HEK293 (cell line): ENCODE data around the gene AKT1.
A peak's percentile ranks its signal among the peaks of the same experiment; 100 is the strongest.

Experiments
- BCL11A ChIP-seq: fragments of 450-650 bp; formaldehyde crosslinking; IDR thresholded peaks from 2 replicates; pipeline ENCODE4 v1.5.1; 2016; ENCODE audit warnings: low read depth, missing biosample characterization, missing genetic modification characterization
- FEZF1 ChIP-seq: fragments of 450-650 bp; formaldehyde crosslinking; IDR thresholded peaks from 2 replicates; pipeline ENCODE4 v1.5.1; 2016; ENCODE audit warnings: missing biosample characterization, missing genetic modification characterization
- GLI4 ChIP-seq: fragments of 450-650 bp; formaldehyde crosslinking; IDR thresholded peaks from 2 replicates; pipeline ENCODE4 v1.5.1; 2016; ENCODE audit warnings: missing biosample characterization, missing genetic modification characterization
- KLF1 ChIP-seq: fragments of 450-650 bp; formaldehyde crosslinking; IDR thresholded peaks from 2 replicates; pipeline ENCODE4 v1.5.1; 2016; ENCODE audit warnings: missing biosample characterization, missing genetic modification characterization
- KLF10 ChIP-seq: fragments of 450-650 bp; IDR thresholded peaks from 2 replicates; pipeline ENCODE4 v1.5.1; 2018; ENCODE audit warnings: missing biosample characterization, mild to moderate bottlenecking, missing genetic modification characterization
- KLF8 ChIP-seq: fragments of 450-650 bp; formaldehyde crosslinking; IDR thresholded peaks from 2 replicates; pipeline ENCODE4 v1.5.1; 2016; ENCODE audit warnings: missing biosample characterization, missing genetic modification characterization
- PRDM4 ChIP-seq: fragments of 450-650 bp; formaldehyde crosslinking; IDR thresholded peaks from 2 replicates; pipeline ENCODE4 v1.5.1; 2017; ENCODE audit warnings: missing biosample characterization, missing genetic modification characterization
- PRDM6 ChIP-seq: fragments of 450-650 bp; formaldehyde crosslinking; IDR thresholded peaks from 2 replicates; pipeline ENCODE4 v1.5.1; 2017; ENCODE audit warnings: missing biosample characterization, missing genetic modification characterization
- SETDB1 ChIP-seq: IDR thresholded peaks from one replicate; pipeline ENCODE4 v1.6.1; 2017; ENCODE audit warnings: mild to moderate bottlenecking, low read length, moderate library complexity, mixed read lengths; ENCODE audit not compliant: insufficient read length
- ZBTB48 ChIP-seq: fragments of 450-650 bp; formaldehyde crosslinking; IDR thresholded peaks from 2 replicates; pipeline ENCODE4 v1.5.1; 2016; ENCODE audit warnings: missing biosample characterization, missing genetic modification characterization
- ZBTB49 ChIP-seq: fragments of 450-650 bp; formaldehyde crosslinking; IDR thresholded peaks from 2 replicates; pipeline ENCODE4 v1.5.1; 2016; ENCODE audit warnings: missing biosample characterization, missing genetic modification characterization, low read depth
- ZFP3 ChIP-seq: fragments of 450-650 bp; formaldehyde crosslinking; IDR thresholded peaks from 2 replicates; pipeline ENCODE4 v1.5.1; 2016; ENCODE audit warnings: low read depth, missing biosample characterization, missing genetic modification characterization
- ZIC2 ChIP-seq: fragments of 450-650 bp; formaldehyde crosslinking; IDR thresholded peaks from 2 replicates; pipeline ENCODE4 v1.5.1; 2016; ENCODE audit warnings: missing biosample characterization, missing genetic modification characterization
- ZNF184 ChIP-seq: fragments of 450-650 bp; IDR thresholded peaks from 2 replicates; pipeline ENCODE4 v1.5.1; 2018; ENCODE audit warnings: missing biosample characterization, mild to moderate bottlenecking, missing genetic modification characterization
- ZNF335 ChIP-seq: fragments of 450-650 bp; formaldehyde crosslinking; conservative IDR thresholded peaks from 2 replicates; pipeline ENCODE4 v1.5.1; 2016; ENCODE audit warnings: missing biosample characterization, missing genetic modification characterization
- ZNF354C ChIP-seq: fragments of 450-650 bp; formaldehyde crosslinking; IDR thresholded peaks from 2 replicates; pipeline ENCODE4 v1.5.1; 2016; ENCODE audit warnings: missing biosample characterization, missing genetic modification characterization, low read depth, borderline replicate concordance
- ZNF514 ChIP-seq: fragments of 450-650 bp; formaldehyde crosslinking; IDR thresholded peaks from 2 replicates; pipeline ENCODE4 v1.5.1; 2016; ENCODE audit warnings: missing biosample characterization, missing genetic modification characterization
- ZNF555 ChIP-seq: fragments of 450-650 bp; formaldehyde crosslinking; conservative IDR thresholded peaks from 2 replicates; pipeline ENCODE4 v1.5.1; 2017; ENCODE audit warnings: missing biosample characterization, mild to moderate bottlenecking, missing genetic modification characterization, inconsistent platforms
- ZNF571 ChIP-seq: fragments of 450-650 bp; formaldehyde crosslinking; IDR thresholded peaks from 2 replicates; pipeline ENCODE4 v1.5.0; 2017; ENCODE audit warnings: missing biosample characterization, missing genetic modification characterization
- ZNF580 ChIP-seq: fragments of 450-650 bp; formaldehyde crosslinking; IDR thresholded peaks from 2 replicates; pipeline ENCODE4 v1.5.1; 2016; ENCODE audit warnings: missing biosample characterization, missing genetic modification characterization
- ZNF585B ChIP-seq: fragments of 450-650 bp; formaldehyde crosslinking; IDR thresholded peaks from 2 replicates; pipeline ENCODE4 v1.5.1; 2016; ENCODE audit warnings: missing biosample characterization, missing genetic modification characterization
- ZNF596 ChIP-seq: fragments of 450-650 bp; IDR thresholded peaks from 2 replicates; pipeline ENCODE4 v1.5.0; 2018; ENCODE audit warnings: missing biosample characterization, mild to moderate bottlenecking, missing genetic modification characterization, moderate library complexity
- ZNF610 ChIP-seq: fragments of 450-650 bp; formaldehyde crosslinking; IDR thresholded peaks from 2 replicates; pipeline ENCODE4 v1.5.1; 2016; ENCODE audit warnings: missing biosample characterization, missing genetic modification characterization, borderline replicate concordance
- ZNF626 ChIP-seq: fragments of 450-650 bp; sonication (Bioruptor Pico); formaldehyde crosslinking; IDR thresholded peaks from 2 replicates; pipeline ENCODE4 v1.5.1; 2018; ENCODE audit warnings: missing biosample characterization, missing genetic modification characterization, inconsistent platforms
- ZNF639 ChIP-seq: fragments of 450-650 bp; formaldehyde crosslinking; IDR thresholded peaks from 2 replicates; pipeline ENCODE4 v1.5.1; 2016; ENCODE audit warnings: missing biosample characterization, missing genetic modification characterization
- ZNF654 ChIP-seq: fragments of 450-650 bp; formaldehyde crosslinking; IDR thresholded peaks from 2 replicates; pipeline ENCODE4 v1.5.1; 2016; ENCODE audit warnings: low read depth, missing biosample characterization, missing genetic modification characterization
- ZNF670 ChIP-seq: fragments of 450-650 bp; formaldehyde crosslinking; IDR thresholded peaks from 2 replicates; pipeline ENCODE4 v1.5.1; 2016; ENCODE audit warnings: missing biosample characterization, missing genetic modification characterization, low read depth
- ZNF785 ChIP-seq: fragments of 450-650 bp; formaldehyde crosslinking; IDR thresholded peaks from 2 replicates; pipeline ENCODE4 v1.5.1; 2016; ENCODE audit warnings: missing biosample characterization, missing genetic modification characterization
- ZNF837 ChIP-seq: fragments of 450-650 bp; formaldehyde crosslinking; IDR thresholded peaks from 2 replicates; pipeline ENCODE4 v1.5.1; 2016; ENCODE audit warnings: missing biosample characterization, missing genetic modification characterization
- ZXDB ChIP-seq: fragments of 450-650 bp; formaldehyde crosslinking; IDR thresholded peaks from 2 replicates; pipeline ENCODE4 v1.5.1; 2016; ENCODE audit warnings: missing biosample characterization, missing genetic modification characterization
- TF ChIP-seq, protein P1 (sequence below): fragments of 450-650 bp; formaldehyde crosslinking; IDR thresholded peaks from 2 replicates; pipeline ENCODE4 v1.5.1; 2017; ENCODE audit warnings: missing biosample characterization, missing genetic modification characterization
- TF ChIP-seq, protein P2 (sequence below): fragments of 450-650 bp; formaldehyde crosslinking; IDR thresholded peaks from 2 replicates; pipeline ENCODE4 v1.5.1; 2016; ENCODE audit warnings: missing biosample characterization, missing genetic modification characterization, borderline replicate concordance

The AKT1 gene

GRCh38 chr14:104805326-104805678 is 9.8 kb upstream of the AKT1 start (continued):
- no peak for TF ChIP-seq ZNF596
- TF ChIP-seq SETDB1, result no peak
- no peak for TF ChIP-seq ZFP3
- no peak for TF ChIP-seq ZNF785
- no peak for TF ChIP-seq ZNF580 (tag by site-specific recombination)
- TF ChIP-seq, protein P1, sequence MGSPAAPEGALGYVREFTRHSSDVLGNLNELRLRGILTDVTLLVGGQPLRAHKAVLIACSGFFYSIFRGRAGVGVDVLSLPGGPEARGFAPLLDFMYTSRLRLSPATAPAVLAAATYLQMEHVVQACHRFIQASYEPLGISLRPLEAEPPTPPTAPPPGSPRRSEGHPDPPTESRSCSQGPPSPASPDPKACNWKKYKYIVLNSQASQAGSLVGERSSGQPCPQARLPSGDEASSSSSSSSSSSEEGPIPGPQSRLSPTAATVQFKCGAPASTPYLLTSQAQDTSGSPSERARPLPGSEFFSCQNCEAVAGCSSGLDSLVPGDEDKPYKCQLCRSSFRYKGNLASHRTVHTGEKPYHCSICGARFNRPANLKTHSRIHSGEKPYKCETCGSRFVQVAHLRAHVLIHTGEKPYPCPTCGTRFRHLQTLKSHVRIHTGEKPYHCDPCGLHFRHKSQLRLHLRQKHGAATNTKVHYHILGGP (tag by site-specific recombination), result no peak
- TF ChIP-seq ZNF354C, result no peak
- TF ChIP-seq ZNF639 (tag by site-specific recombination), result peak; percentile 75
- TF ChIP-seq GLI4 (tag by site-specific recombination), result no peak
- TF ChIP-seq KLF1 (tag by site-specific recombination), result peak; percentile 72
- no peak for TF ChIP-seq ZNF514 (tag by site-specific recombination)
- TF ChIP-seq ZNF585B (tag by site-specific recombination), result no peak
- TF ChIP-seq ZNF555 (tag by site-specific recombination), result no peak
- peak; percentile 71; the same call in 1 of the 2 replicates for TF ChIP-seq KLF10
- TF ChIP-seq ZNF626 (tag by site-specific recombination), result no peak
- peak; percentile 61; the same call in 1 of the 2 replicates for TF ChIP-seq KLF8
- no peak for TF ChIP-seq PRDM6 (tag by site-specific recombination)
- TF ChIP-seq ZBTB48, result no peak
- TF ChIP-seq ZNF335, result no peak
- TF ChIP-seq FEZF1 (tag by site-specific recombination), result no peak
- TF ChIP-seq ZNF654, result no peak
- TF ChIP-seq, protein P2, sequence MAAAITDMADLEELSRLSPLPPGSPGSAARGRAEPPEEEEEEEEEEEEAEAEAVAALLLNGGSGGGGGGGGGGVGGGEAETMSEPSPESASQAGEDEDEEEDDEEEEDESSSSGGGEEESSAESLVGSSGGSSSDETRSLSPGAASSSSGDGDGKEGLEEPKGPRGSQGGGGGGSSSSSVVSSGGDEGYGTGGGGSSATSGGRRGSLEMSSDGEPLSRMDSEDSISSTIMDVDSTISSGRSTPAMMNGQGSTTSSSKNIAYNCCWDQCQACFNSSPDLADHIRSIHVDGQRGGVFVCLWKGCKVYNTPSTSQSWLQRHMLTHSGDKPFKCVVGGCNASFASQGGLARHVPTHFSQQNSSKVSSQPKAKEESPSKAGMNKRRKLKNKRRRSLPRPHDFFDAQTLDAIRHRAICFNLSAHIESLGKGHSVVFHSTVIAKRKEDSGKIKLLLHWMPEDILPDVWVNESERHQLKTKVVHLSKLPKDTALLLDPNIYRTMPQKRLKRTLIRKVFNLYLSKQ (tag by site-specific recombination), result no peak
- peak; percentile 57 for TF ChIP-seq ZXDB
- TF ChIP-seq ZNF184 (tag by site-specific recombination), result no peak
- TF ChIP-seq ZBTB49 (tag by site-specific recombination), result no peak
- no peak for TF ChIP-seq ZNF837 (tag by site-specific recombination)
- TF ChIP-seq ZNF670 (tag by site-specific recombination), result no peak
- peak; percentile 98 for TF ChIP-seq ZIC2 (tag by site-specific recombination)
- no peak for TF ChIP-seq ZNF610 (tag by site-specific recombination)
- TF ChIP-seq ZNF571 (tag by site-specific recombination), result no peak
- no peak for TF ChIP-seq BCL11A (tag by site-specific recombination)
- TF ChIP-seq PRDM4 (tag by site-specific recombination), result no peak
